Endodermal cell (in vitro differentiated cells): ENCODE measurements around the gene CCDC122. TPM values are rescaled to one million over a fixed set of nuclear protein-coding genes. Genes with fewer than 3 reads are reported as not detected.

Source experiments
- DNase-seq: peaks from one replicate; pipeline ENCODE4 v3.0.0-alpha.2; 2017
- H3K27ac ChIP-seq: 2 replicates; pipeline ENCODE4 v1.5.1; 2013; ENCODE audit warnings: mild to moderate bottlenecking, low read depth, low read length, moderate library complexity
- H3K27me3 ChIP-seq: 2 replicates; pipeline ENCODE4 v1.6.1; 2013; ENCODE audit warnings: mild to moderate bottlenecking, low read length, moderate library complexity; ENCODE audit not compliant: insufficient read depth, control insufficient read depth, poor library complexity, severe bottlenecking
- H3K36me3 ChIP-seq: 2 replicates; pipeline ENCODE4 v1.7.0; 2013; ENCODE audit warnings: mild to moderate bottlenecking, low read length, moderate library complexity; ENCODE audit not compliant: control insufficient read depth, insufficient read depth
- H3K4me1 ChIP-seq: one replicate; pipeline ENCODE4 v1.7.0; 2013; ENCODE audit warnings: low read length; ENCODE audit not compliant: control insufficient read depth, insufficient read depth
- H3K4me3 ChIP-seq: 2 replicates; pipeline ENCODE4 v1.5.1; 2013; ENCODE audit warnings: mild to moderate bottlenecking, low read length, moderate library complexity
- H3K9ac ChIP-seq: 2 replicates; pipeline ENCODE4 v1.6.1; 2013; ENCODE audit warnings: mild to moderate bottlenecking, low read length, moderate library complexity; ENCODE audit not compliant: poor library complexity, severe bottlenecking; ENCODE audit errors: extremely low read depth
- H3K9me3 ChIP-seq: 2 replicates; pipeline ENCODE4 v1.6.1; 2013; ENCODE audit warnings: mild to moderate bottlenecking, low read length, moderate library complexity; ENCODE audit not compliant: control insufficient read depth
- H3K27ac Mint-ChIP-seq: 2 replicates; pipeline ENCODE4 v1.8.0; 2020; ENCODE audit warnings: mixed read lengths
- H3K27me3 Mint-ChIP-seq: 2 replicates; pipeline ENCODE4 v1.8.0; 2021; ENCODE audit warnings: mild to moderate bottlenecking, mixed read lengths; ENCODE audit not compliant: insufficient read depth
- H3K36me3 Mint-ChIP-seq: 2 replicates; pipeline ENCODE4 v1.8.0; 2020; ENCODE audit warnings: low read depth, mixed read lengths
- H3K4me1 Mint-ChIP-seq: 2 replicates; pipeline ENCODE4 v1.8.0; 2020; ENCODE audit warnings: mixed read lengths
- H3K4me3 Mint-ChIP-seq: 2 replicates; pipeline ENCODE4 v1.8.0; 2020; ENCODE audit warnings: mild to moderate bottlenecking, moderate library complexity, mixed read lengths
- H3K9me3 Mint-ChIP-seq: 2 replicates; pipeline ENCODE4 v1.8.0; 2020; ENCODE audit warnings: mild to moderate bottlenecking, mixed read lengths
- CTCF ChIP-seq: fragments of 200-600 bp; sonication (generic); conservative IDR thresholded peaks from 2 replicates; pipeline ENCODE4 v1.5.0; 2021; ENCODE audit warnings: antibody characterized with exemption, mild to moderate bottlenecking
- WGBS, 2 experiments: methylation state at CpG; one replicate each; pipeline versions ENCODE4 v1.1.5 to v1.1.7; 2013; ENCODE audit warnings: missing lambda C conversion rate in 2 of 2, mixed read lengths in 1 of 2; ENCODE audit not compliant: insufficient coverage in 1 of 2, insufficient read length in 1 of 2; 5-methylcytosine and 5-hydroxymethylcytosine counted together
- total RNA-seq, 2 donors: library from RNA; stranded (reverse); fragmentation: NEBNext Ultra II Directional in 1 of 2; extraction: Animal tissue kit (Norgen Biotek cat#: 25700) in 1 of 2; gene quantifications; 2 replicates in 1 of 2; 3 replicates in 1 of 2; pipeline ENCODE4 v1.2.1, GENCODE V29; 2021

The CCDC122 gene
- total RNA-seq, 2 donors from 2014 or later, result 10.2 to 11.5 TPM

GRCh38 chr13:43802511-43802910, 77.0 kb downstream of the CCDC122 start:
- no peaks in the 10 kb centered on the region for H3K9me3 ChIP-seq
- peaks cover 3% of the 10 kb centered on the region for H3K27me3 Mint-ChIP-seq
- no peaks in the 10 kb centered on the region for H3K27me3 ChIP-seq
- no peak for DNase-seq
- no peaks in the 10 kb centered on the region for H3K36me3 Mint-ChIP-seq
- no peak overlapping the region for H3K9ac ChIP-seq
- H3K4me1 ChIP-seq, result no peaks in the 10 kb centered on the region
- no peak overlapping the region for H3K27ac ChIP-seq
- no peak overlapping the region for H3K27ac Mint-ChIP-seq
- no peak overlapping the region for H3K4me3 Mint-ChIP-seq
- H3K9me3 Mint-ChIP-seq, result no peaks in the 10 kb centered on the region
- no peak for TF ChIP-seq CTCF
- no peak overlapping the region for H3K4me3 ChIP-seq
- H3K4me1 Mint-ChIP-seq, result peaks cover 10% of the 10 kb centered on the region
- no peaks in the 10 kb centered on the region for H3K36me3 ChIP-seq

- Histone ChIP-seq H3K4me1 (no peaks in the 10 kb centered on the region), H3K9ac (no peak overlapping the region), H3K9me3 (no peaks in the 10 kb centered on the region), H3K27ac (no peak overlapping the region), H3K4me3 (no peak overlapping the region), H3K36me3 (no peaks in the 10 kb centered on the region), H3K27me3 (no peaks in the 10 kb centered on the region)
- no peak overlapping the region for H3K4me3 Mint-ChIP-seq
- no peaks in the 10 kb centered on the region for H3K36me3 Mint-ChIP-seq
- no peak for TF ChIP-seq CTCF
- peaks cover 10% of the 10 kb centered on the region for H3K4me1 Mint-ChIP-seq
- 65 to 100% methylated on average over 1 to 3 of the region's 3 CpGs for WGBS, 2 experiments
- H3K27ac Mint-ChIP-seq, result no peak overlapping the region
- H3K27me3 Mint-ChIP-seq, result peaks cover 9% of the 10 kb centered on the region
- no peaks in the 10 kb centered on the region for H3K9me3 Mint-ChIP-seq
- no peak for DNase-seq
These were observed 78.7 kb downstream of the CCDC122 start for GRCh38 chr13:43800828-43801227.

- H3K27ac Mint-ChIP-seq, result no peak overlapping the region
- no peak overlapping the region for H3K9ac ChIP-seq
- 94 to 100% methylated on average over 1 to 4 of the region's 4 CpGs for WGBS, 2 experiments
- no peaks in the 10 kb centered on the region for H3K9me3 ChIP-seq
- peaks cover 13% of the 10 kb centered on the region for H3K27me3 Mint-ChIP-seq
- DNase-seq, result no peak
- H3K36me3 ChIP-seq, result no peaks in the 10 kb centered on the region
- H3K36me3 Mint-ChIP-seq, result no peaks in the 10 kb centered on the region
- H3K27me3 ChIP-seq, result no peaks in the 10 kb centered on the region
- H3K27ac ChIP-seq, result no peak overlapping the region
- peaks cover 1% of the 10 kb centered on the region for H3K4me1 Mint-ChIP-seq
- H3K4me1 ChIP-seq, result no peaks in the 10 kb centered on the region
- H3K4me3 Mint-ChIP-seq, result no peak overlapping the region
- no peak for TF ChIP-seq CTCF
- no peaks in the 10 kb centered on the region for H3K9me3 Mint-ChIP-seq
- no peak overlapping the region for H3K4me3 ChIP-seq
These were observed 80.3 kb downstream of the CCDC122 start for GRCh38 chr13:43799191-43799590.
